BE2C (cell line): ENCODE measurements around the gene JAKMIP1.

ENCODE experiments used
- DNase-seq: peaks from one replicate; pipeline ENCODE4 v3.0.0-alpha.2; 2020
- H3K27me3 ChIP-seq: fragments of 250-450 bp; sonication (Bioruptor Pico); 2 replicates; pipeline ENCODE4 v1.5.1; 2020; ENCODE audit warnings: mild to moderate bottlenecking
- H3K36me3 ChIP-seq: fragments of 250-450 bp; sonication (Bioruptor Pico); 2 replicates; pipeline ENCODE4 v1.5.1; 2020; ENCODE audit warnings: mild to moderate bottlenecking
- H3K4me1 ChIP-seq: fragments of 250-450 bp; sonication (Bioruptor Pico); 2 replicates; pipeline ENCODE4 v1.5.1; 2020
- H3K4me3 ChIP-seq: 2 replicates; pipeline ENCODE4 v1.5.1; 2011; ENCODE audit warnings: low read depth, low read length
- H3K9me3 ChIP-seq: fragments of 250-450 bp; sonication (Bioruptor Pico); 2 replicates; pipeline ENCODE4 v1.5.1; 2020
- CTCF ChIP-seq: IDR thresholded peaks from 2 replicates; pipeline ENCODE4 v1.5.1; 2012; ENCODE audit warnings: mild to moderate bottlenecking, low read depth, low read length

Gene JAKMIP1

GRCh38 chr4:6207602-6208001 is 7.3 kb upstream of the JAKMIP1 start:
- H3K27me3 ChIP-seq, result no peaks in the 10 kb centered on the region
- DNase-seq, result no peak
- no peaks in the 10 kb centered on the region for H3K36me3 ChIP-seq
- no peak overlapping the region for H3K4me3 ChIP-seq
- H3K9me3 ChIP-seq, result no peaks in the 10 kb centered on the region
- H3K4me1 ChIP-seq, result no peaks in the 10 kb centered on the region
- no peak for TF ChIP-seq CTCF

- no peak for TF ChIP-seq CTCF
- no peaks in the 10 kb centered on the region for H3K9me3 ChIP-seq
- no peaks in the 10 kb centered on the region for H3K36me3 ChIP-seq
- DNase-seq, result no peak
- no peaks in the 10 kb centered on the region for H3K4me1 ChIP-seq
- no peak overlapping the region for H3K4me3 ChIP-seq
- no peaks in the 10 kb centered on the region for H3K27me3 ChIP-seq
These were observed 6.5 kb upstream of the JAKMIP1 start for GRCh38 chr4:6206771-6207290.

- no peaks in the 10 kb centered on the region; the same call in 1 of the 2 replicates for H3K9me3 ChIP-seq
- no peaks in the 10 kb centered on the region for H3K36me3 ChIP-seq
- peaks cover 1% of the 10 kb centered on the region; the same call in 1 of the 2 replicates for H3K4me1 ChIP-seq
- no peak for DNase-seq
- no peak overlapping the region for H3K4me3 ChIP-seq
- no peaks in the 10 kb centered on the region for H3K27me3 ChIP-seq
- no peak for TF ChIP-seq CTCF
These were observed 5.6 kb upstream of the JAKMIP1 start for GRCh38 chr4:6205973-6206372.

- Histone ChIP-seq H3K4me3 (no peak overlapping the region), H3K4me1 (peaks cover 3% of the 10 kb centered on the region; the same call in 1 of the 2 replicates), H3K9me3 (no peaks in the 10 kb centered on the region; the same call in 1 of the 2 replicates), H3K36me3 (no peaks in the 10 kb centered on the region), H3K27me3 (no peaks in the 10 kb centered on the region)
- DNase-seq, result no peak
- no peak for TF ChIP-seq CTCF
These were observed 5.2 kb upstream of the JAKMIP1 start for GRCh38 chr4:6205567-6205931.

GRCh38 chr4:6204871-6205566 is 4.7 kb upstream of the JAKMIP1 start:
- DNase-seq, result no peak
- Histone ChIP-seq H3K4me1 (peaks cover 3% of the 10 kb centered on the region; the same call in 1 of the 2 replicates), H3K36me3 (no peaks in the 10 kb centered on the region), H3K9me3 (no peaks in the 10 kb centered on the region; the same call in 1 of the 2 replicates), H3K4me3 (no peak overlapping the region), H3K27me3 (no peaks in the 10 kb centered on the region)
- no peak for TF ChIP-seq CTCF

GRCh38 chr4:6204098-6204497 is 3.7 kb upstream of the JAKMIP1 start:
- no peak for DNase-seq
- Histone ChIP-seq H3K36me3 (no peaks in the 10 kb centered on the region), H3K4me3 (no peak overlapping the region), H3K27me3 (no peaks in the 10 kb centered on the region), H3K4me1 (peaks cover 3% of the 10 kb centered on the region; the same call in 1 of the 2 replicates), H3K9me3 (no peaks in the 10 kb centered on the region; the same call in 1 of the 2 replicates)
- no peak for TF ChIP-seq CTCF
